ENCODE results near the gene USP21. TPM values are rescaled to one million over a fixed set of nuclear protein-coding genes. Genes with fewer than 3 reads are reported as not detected.

Gene USP21
- total and polyA plus RNA-seq, 2 of the 4 experiments (the other 2 are of a cell fraction) = 6.3 to 23.8 TPM

GRCh38 chr1:161195171-161195570, 35.9 kb downstream of the USP21 start:
- no peak overlapping the region for H3K56ac ChIP-seq (ENCODE audit: extremely low read depth, insufficient read depth, low read length)
- no peak overlapping the region for H3K18ac ChIP-seq (ENCODE audit: low read depth, low read length)
- H3K14ac ChIP-seq (replicated peaks; ENCODE audit: low read depth, low read length) = no peak overlapping the region
- H3K27me3 ChIP-seq (ENCODE audit: control insufficient read depth, insufficient read depth, low read length) = no peaks in the 10 kb centered on the region
- H4K91ac ChIP-seq (ENCODE audit: insufficient read depth, low read depth, low read length) = no peak overlapping the region
- H2AK5ac ChIP-seq (ENCODE audit: low read depth, low read length) = no peak overlapping the region
- no peak overlapping the region for H2BK120ac ChIP-seq (ENCODE audit: low read depth, low read length)
- 50% methylated on average over 1 of the region's 4 CpGs; no CpG with 5 or more reads in 1 of the 2 experiments for WGBS, 2 experiments (ENCODE audit: extremely low coverage in 2 of 2, insufficient read length in 1 of 2)
- no peak overlapping the region for H2AFZ ChIP-seq (replicated peaks; ENCODE audit: low read length, poor library complexity)
- CTCF ChIA-PET = no interaction called here
- H3K23ac ChIP-seq (ENCODE audit: low read depth, low read length) = no peak overlapping the region
- no peak overlapping the region for H3K4me2 ChIP-seq (ENCODE audit: low read depth, low read length)
- no peak overlapping the region for H3K4ac ChIP-seq (ENCODE audit: low read depth, low read length)
- no peak overlapping the region for H2AK9ac ChIP-seq (replicated peaks; ENCODE audit: low read depth, low read length, poor library complexity)
- no TSS peak for BruUV-seq (replicated peaks)
- H3K79me1 ChIP-seq (ENCODE audit: low read depth in 1 of 2, low read length in 2 of 2) = no peaks in the 10 kb centered on the region; a peak in 1 of 4 replicates
- H2BK5ac ChIP-seq (ENCODE audit: low read depth, low read length, poor library complexity, severe bottlenecking) = no peak overlapping the region
- H3K4me1 ChIP-seq (ENCODE audit: control insufficient read depth, insufficient read depth, low read length) = peaks cover 21% of the 10 kb centered on the region
- no peaks in the 10 kb centered on the region for H3K36me3 ChIP-seq (ENCODE audit: control insufficient read depth, insufficient read depth, low read length)
- no peak for DNase-seq
- dilution Hi-C loops (cut with HindIII; ENCODE audit: low sequenced_read_pairs, unreplicated experiment) = no loop called here
- no peaks in the 10 kb centered on the region for H4K20me1 ChIP-seq (ENCODE audit: insufficient read depth, low read length)
- peaks cover 12% of the 10 kb centered on the region; the same call in 1 of the 2 replicates for H3K9me1 ChIP-seq (ENCODE audit: insufficient read depth, low read length)
- no peak overlapping the region for H4K8ac ChIP-seq (ENCODE audit: low read depth in 2 of 2, low read length in 2 of 2)
- no peak overlapping the region for H2BK15ac ChIP-seq (ENCODE audit: low read depth, low read length)
- POLR2A ChIA-PET (ENCODE audit: unreplicated experiment) = no interaction called here
- in situ Hi-C loops (cut with MboI; ENCODE audit: low sequenced_read_pairs) = no loop called here
- no peak overlapping the region for H3K4me3 ChIP-seq (ENCODE audit: insufficient read depth, low read depth, low read length)
- H2BK20ac ChIP-seq (ENCODE audit: low read depth, low read length) = no peak overlapping the region
- ATAC-seq (ENCODE audit: low read depth) = no peak
- no peak overlapping the region for H4K5ac ChIP-seq (ENCODE audit: low read depth, low read length)
- H3K27ac ChIP-seq (ENCODE audit: insufficient read depth, low read length) = no peak overlapping the region
- no peak for TF ChIP-seq BHLHE40 (IDR thresholded peaks at IDR 0.05; ENCODE audit: low read depth, low read length)
- no peak for TF ChIP-seq MAFK (IDR thresholded peaks at IDR 0.05; ENCODE audit: low read depth, low read length)
- no peak for TF ChIP-seq NFE2L2 (IDR thresholded peaks at IDR 0.05; ENCODE audit: low read depth, low read length)
- no peak for TF ChIP-seq FOS (IDR thresholded peaks at IDR 0.05; ENCODE audit: low read depth, low read length)
- TF ChIP-seq CTCF (conservative IDR thresholded peaks at IDR 0.05; ENCODE audit: low read depth, low read length) = no peak
- intact Hi-C loops (cut with micrococcal nuclease) = no loop called here
- no peak overlapping the region for H3K9ac ChIP-seq (ENCODE audit: low read depth, low read length)
- H3K9me3 ChIP-seq (ENCODE audit: control insufficient read depth, insufficient read depth, low read length) = no peaks in the 10 kb centered on the region

Data from IMR-90 (cell line).